ENCODE data around the gene SCO2. TPM values are rescaled to one million over a fixed set of nuclear protein-coding genes. Genes with fewer than 3 reads are reported as not detected.

SCO2 gene
- total RNA-seq, 1 donor from 2014 or later: 2.0 TPM

- peaks cover 6% of the 10 kb centered on the region for H3K4me1 Mint-ChIP-seq (ENCODE audit: unreplicated experiment)
- peak overlapping the region; percentile 74 for H3K4me3 Mint-ChIP-seq
- peak overlapping the region; percentile 46 for H3K27ac Mint-ChIP-seq
- TF ChIP-seq CTCF (conservative IDR thresholded peaks at IDR 0.05): peak; percentile 78
- H3K27me3 Mint-ChIP-seq: peaks cover 28% of the 10 kb centered on the region
- DNase-seq (ENCODE audit: extremely low spot score, unreplicated experiment): no peak
- H3K9me3 Mint-ChIP-seq: no peaks in the 10 kb centered on the region
- peaks cover 4% of the 10 kb centered on the region for H3K36me3 Mint-ChIP-seq
These were observed 873 bp upstream of the SCO2 start for GRCh38 chr22:50526108-50526833.

- Mint-ChIP-seq H3K4me1 (ENCODE audit: unreplicated experiment) (peaks cover 6% of the 10 kb centered on the region), H3K36me3 (peaks cover 4% of the 10 kb centered on the region), H3K4me3 (peak overlapping the region; percentile 81), H3K27ac (no peak overlapping the region), H3K9me3 (no peaks in the 10 kb centered on the region), H3K27me3 (peaks cover 23% of the 10 kb centered on the region)
- no peak for DNase-seq (ENCODE audit: extremely low spot score, unreplicated experiment)
- no peak for TF ChIP-seq CTCF (conservative IDR thresholded peaks at IDR 0.05)
These were observed 385 bp upstream of the SCO2 start for GRCh38 chr22:50525858-50526107.

GRCh38 chr22:50524676-50525103 is 708 bp downstream of the SCO2 start:
- Mint-ChIP-seq H3K9me3 (no peaks in the 10 kb centered on the region), H3K36me3 (peaks cover 6% of the 10 kb centered on the region), H3K4me3 (peak overlapping the region; percentile 97), H3K4me1 (ENCODE audit: unreplicated experiment) (peaks cover 6% of the 10 kb centered on the region), H3K27me3 (peaks cover 20% of the 10 kb centered on the region), H3K27ac (peak overlapping the region; percentile 99)
- TF ChIP-seq CTCF (conservative IDR thresholded peaks at IDR 0.05): no peak
- no peak for DNase-seq (ENCODE audit: extremely low spot score, unreplicated experiment)

GRCh38 chr22:50523806-50524675 is 1.4 kb downstream of the SCO2 start:
- Mint-ChIP-seq H3K27ac (peak overlapping the region; percentile 99), H3K4me3 (peak overlapping the region; percentile 97), H3K27me3 (peaks cover 19% of the 10 kb centered on the region), H3K36me3 (peaks cover 8% of the 10 kb centered on the region), H3K4me1 (ENCODE audit: unreplicated experiment) (peaks cover 6% of the 10 kb centered on the region), H3K9me3 (no peaks in the 10 kb centered on the region)
- TF ChIP-seq CTCF (conservative IDR thresholded peaks at IDR 0.05): no peak
- DNase-seq (ENCODE audit: extremely low spot score, unreplicated experiment): no peak

GRCh38 chr22:50523458-50523805 is 2.0 kb downstream of the SCO2 start:
- Mint-ChIP-seq H3K4me1 (ENCODE audit: unreplicated experiment) (peaks cover 6% of the 10 kb centered on the region), H3K27ac (no peak overlapping the region), H3K4me3 (peak overlapping the region; percentile 60), H3K27me3 (peaks cover 13% of the 10 kb centered on the region), H3K36me3 (peaks cover 8% of the 10 kb centered on the region), H3K9me3 (no peaks in the 10 kb centered on the region)
- TF ChIP-seq CTCF (conservative IDR thresholded peaks at IDR 0.05): no peak
- DNase-seq (ENCODE audit: extremely low spot score, unreplicated experiment): no peak

All from type B pancreatic cell (in vitro differentiated cells).